ENCODE data around the gene TLR6. TPM values are rescaled to one million over a fixed set of nuclear protein-coding genes. Genes with fewer than 3 reads are reported as not detected.

Gene TLR6
- total RNA-seq (2.2 TPM), polyA plus RNA-seq (1 to 10 TPM in 1 of 4 donors, under 1 TPM in 3; 0.39 to 2.3 (median 0.82) TPM)

- Mint-ChIP-seq H3K4me1 (peaks cover 13 to 39% (median 19%) of the 10 kb centered on the region in 4 donors), H3K4me3 (peak within 1 kb of the TSS; percentile 80 to 94 (median 84)), H3K9me3 (peaks cover 0 to 6% (median 0%) of the 10 kb centered on the region in 7 donors), H3K27ac (peak within 1 kb of the TSS; percentile 79 to 98 (median 80)), H3K36me3 (no peaks in the 10 kb centered on the region), H3K27me3 (peaks cover 8% of the 10 kb centered on the region)
- ATAC-seq (ENCODE audit: low read depth in 2 of 2): peak; percentile 77 to 80
- Histone ChIP-seq H3K4me3 (ENCODE audit: low read depth, low read length) (peak within 1 kb of the TSS; percentile 88), H3K27ac (ENCODE audit: insufficient read depth, low read length, poor library complexity, severe bottlenecking) (peak within 1 kb of the TSS; percentile 63), H3K9me3 (ENCODE audit: control insufficient read depth in 2 of 2, low read length in 2 of 2) (no peaks in the 10 kb centered on the region), H3K27me3 (ENCODE audit: control insufficient read depth, insufficient read depth, low read length) (no peaks in the 10 kb centered on the region), H3K36me3 (ENCODE audit: control insufficient read depth, insufficient read depth, low read length) (no peaks in the 10 kb centered on the region), H3K4me1 (ENCODE audit: control insufficient read depth, insufficient read depth, low read length, poor library complexity, severe bottlenecking) (peaks cover 29% of the 10 kb centered on the region)
- DNase-seq: peak; percentile 43 to 95 (median 80)
Measured at GRCh38 chr4:38856524-38857337, at the start of gene TLR6. TSS of gene TLR6 (minus strand) at chr4:38856817. CDS start at chr4:38829473, 27,344 bp downstream.

GRCh38 chr4:38905652-38906385 is 49.2 kb upstream of the TLR6 start:
- Mint-ChIP-seq H3K27me3 (peaks cover 6% of the 10 kb centered on the region), H3K4me3 (no peak overlapping the region), H3K4me1 (no peaks in the 10 kb centered on the region), H3K9me3 (no peaks in the 10 kb centered on the region), H3K27ac (no peak overlapping the region), H3K36me3 (no peaks in the 10 kb centered on the region)
- H3K36me3 ChIP-seq (ENCODE audit: control insufficient read depth, insufficient read depth, low read length): no peaks in the 10 kb centered on the region
- DNase-seq (no peak), ATAC-seq (ENCODE audit: low read depth in 2 of 2) (no peak)
- H3K9me3 ChIP-seq (ENCODE audit: control insufficient read depth in 2 of 2, low read length in 2 of 2): no peaks in the 10 kb centered on the region
- no peak overlapping the region for H3K4me3 ChIP-seq (ENCODE audit: low read depth, low read length)
- H3K27ac ChIP-seq (ENCODE audit: insufficient read depth, low read length, poor library complexity, severe bottlenecking): no peak overlapping the region
- no peaks in the 10 kb centered on the region for H3K4me1 ChIP-seq (ENCODE audit: control insufficient read depth, insufficient read depth, low read length, poor library complexity, severe bottlenecking)
- H3K27me3 ChIP-seq (ENCODE audit: control insufficient read depth, insufficient read depth, low read length): peaks cover 2% of the 10 kb centered on the region

- DNase-seq (no peak), ATAC-seq (ENCODE audit: low read depth in 2 of 2) (no peak)
- H3K36me3 ChIP-seq (ENCODE audit: control insufficient read depth, insufficient read depth, low read length): no peaks in the 10 kb centered on the region
- peaks cover 2% of the 10 kb centered on the region for H3K27me3 ChIP-seq (ENCODE audit: control insufficient read depth, insufficient read depth, low read length)
- Mint-ChIP-seq H3K4me1 (no peaks in the 10 kb centered on the region), H3K36me3 (no peaks in the 10 kb centered on the region), H3K4me3 (no peak overlapping the region), H3K27ac (no peak overlapping the region), H3K27me3 (peaks cover 10% of the 10 kb centered on the region), H3K9me3 (no peaks in the 10 kb centered on the region)
- no peaks in the 10 kb centered on the region for H3K4me1 ChIP-seq (ENCODE audit: control insufficient read depth, insufficient read depth, low read length, poor library complexity, severe bottlenecking)
- H3K9me3 ChIP-seq (ENCODE audit: control insufficient read depth in 2 of 2, low read length in 2 of 2): no peaks in the 10 kb centered on the region
- H3K4me3 ChIP-seq (ENCODE audit: low read depth, low read length): no peak overlapping the region
- H3K27ac ChIP-seq (ENCODE audit: insufficient read depth, low read length, poor library complexity, severe bottlenecking): no peak overlapping the region
Measured at GRCh38 chr4:38904682-38905081, 48.1 kb upstream of the TLR6 start.

- no peak overlapping the region for H3K27ac Mint-ChIP-seq
Measured at GRCh38 chr4:38904090-38904666, 47.6 kb upstream of the TLR6 start.

GRCh38 chr4:38902695-38903094 is 46.1 kb upstream of the TLR6 start:
- H3K9me3 Mint-ChIP-seq: no peaks in the 10 kb centered on the region
- no peaks in the 10 kb centered on the region for H3K36me3 Mint-ChIP-seq
- Histone ChIP-seq H3K4me3 (ENCODE audit: low read depth, low read length) (no peak overlapping the region), H3K4me1 (ENCODE audit: control insufficient read depth, insufficient read depth, low read length, poor library complexity, severe bottlenecking) (no peaks in the 10 kb centered on the region), H3K9me3 (ENCODE audit: control insufficient read depth in 2 of 2, low read length in 2 of 2) (no peaks in the 10 kb centered on the region), H3K27me3 (ENCODE audit: control insufficient read depth, insufficient read depth, low read length) (peaks cover 2% of the 10 kb centered on the region), H3K27ac (ENCODE audit: insufficient read depth, low read length, poor library complexity, severe bottlenecking) (no peak overlapping the region), H3K36me3 (ENCODE audit: control insufficient read depth, insufficient read depth, low read length) (no peaks in the 10 kb centered on the region)
- peaks cover 13% of the 10 kb centered on the region for H3K27me3 Mint-ChIP-seq
- DNase-seq: peak in 2 of 3 donors; percentile 55 to 62
- H3K27ac Mint-ChIP-seq: no peak overlapping the region
- peak; percentile 73 to 91 for ATAC-seq (ENCODE audit: low read depth in 2 of 2)
- no peak overlapping the region for H3K4me3 Mint-ChIP-seq
- no peaks in the 10 kb centered on the region for H3K4me1 Mint-ChIP-seq

More at GRCh38 chr4:38904090-38904666, 47.6 kb upstream of the TLR6 start:
- no peak overlapping the region for H3K4me3 ChIP-seq (ENCODE audit: low read depth, low read length)
- no peak overlapping the region for H3K27ac ChIP-seq (ENCODE audit: insufficient read depth, low read length, poor library complexity, severe bottlenecking)
- Mint-ChIP-seq H3K27me3 (peaks cover 10% of the 10 kb centered on the region), H3K4me1 (no peaks in the 10 kb centered on the region), H3K36me3 (no peaks in the 10 kb centered on the region), H3K4me3 (no peak overlapping the region), H3K9me3 (no peaks in the 10 kb centered on the region)
- no peak for ATAC-seq (ENCODE audit: low read depth in 2 of 2)
- H3K9me3 ChIP-seq (ENCODE audit: control insufficient read depth in 2 of 2, low read length in 2 of 2): no peaks in the 10 kb centered on the region
- no peaks in the 10 kb centered on the region for H3K36me3 ChIP-seq (ENCODE audit: control insufficient read depth, insufficient read depth, low read length)
- no peak for DNase-seq
- H3K27me3 ChIP-seq (ENCODE audit: control insufficient read depth, insufficient read depth, low read length): peaks cover 2% of the 10 kb centered on the region
- no peaks in the 10 kb centered on the region for H3K4me1 ChIP-seq (ENCODE audit: control insufficient read depth, insufficient read depth, low read length, poor library complexity, severe bottlenecking)

- Histone ChIP-seq H3K27ac (ENCODE audit: insufficient read depth, low read length, poor library complexity, severe bottlenecking) (no peak overlapping the region), H3K4me1 (ENCODE audit: control insufficient read depth, insufficient read depth, low read length, poor library complexity, severe bottlenecking) (no peaks in the 10 kb centered on the region), H3K27me3 (ENCODE audit: control insufficient read depth, insufficient read depth, low read length) (peaks cover 2% of the 10 kb centered on the region), H3K4me3 (ENCODE audit: low read depth, low read length) (no peak overlapping the region), H3K9me3 (ENCODE audit: control insufficient read depth in 2 of 2, low read length in 2 of 2) (no peaks in the 10 kb centered on the region), H3K36me3 (ENCODE audit: control insufficient read depth, insufficient read depth, low read length) (no peaks in the 10 kb centered on the region)
- H3K36me3 Mint-ChIP-seq: no peaks in the 10 kb centered on the region
- H3K4me1 Mint-ChIP-seq: no peaks in the 10 kb centered on the region
- no peak overlapping the region for H3K27ac Mint-ChIP-seq
- DNase-seq: no peak
- ATAC-seq (ENCODE audit: low read depth in 2 of 2): no peak
- H3K4me3 Mint-ChIP-seq: no peak overlapping the region
- H3K27me3 Mint-ChIP-seq: peaks cover 14% of the 10 kb centered on the region
- H3K9me3 Mint-ChIP-seq: no peaks in the 10 kb centered on the region
Measured at GRCh38 chr4:38902221-38902620, 45.6 kb upstream of the TLR6 start.

GRCh38 chr4:38898245-38898644 is 41.6 kb upstream of the TLR6 start:
- DNase-seq (no peak), ATAC-seq (ENCODE audit: low read depth in 2 of 2) (no peak)
- Histone ChIP-seq H3K27ac (ENCODE audit: insufficient read depth, low read length, poor library complexity, severe bottlenecking) (no peak overlapping the region), H3K9me3 (ENCODE audit: control insufficient read depth in 2 of 2, low read length in 2 of 2) (no peaks in the 10 kb centered on the region), H3K27me3 (ENCODE audit: control insufficient read depth, insufficient read depth, low read length) (peaks cover 5% of the 10 kb centered on the region), H3K36me3 (ENCODE audit: control insufficient read depth, insufficient read depth, low read length) (no peaks in the 10 kb centered on the region), H3K4me3 (ENCODE audit: low read depth, low read length) (no peak overlapping the region), H3K4me1 (ENCODE audit: control insufficient read depth, insufficient read depth, low read length, poor library complexity, severe bottlenecking) (no peaks in the 10 kb centered on the region)
- no peaks in the 10 kb centered on the region for H3K36me3 Mint-ChIP-seq
- no peaks in the 10 kb centered on the region for H3K9me3 Mint-ChIP-seq
- peaks cover 14% of the 10 kb centered on the region for H3K27me3 Mint-ChIP-seq
- no peaks in the 10 kb centered on the region for H3K4me1 Mint-ChIP-seq
- H3K27ac Mint-ChIP-seq: no peak overlapping the region
- H3K4me3 Mint-ChIP-seq: no peak overlapping the region

All from CD4-positive, CD25-positive, alpha-beta regulatory T cell (primary cell).